HEK293T (cell line): ENCODE results near the gene HMOX1.

ENCODE experiments used
- CTCF ChIA-PET: fragments of 350-600 bp; formaldehyde crosslinking; extraction: SDS; loops from one replicate; lab custom pipeline; 2021; ENCODE audit warnings: antibody characterized with exemption, inconsistent platforms; lab: Yijun Ruan, JAX
- POLR2A ChIA-PET: fragments of 350-600 bp; formaldehyde crosslinking; extraction: SDS; loops from one replicate; lab custom pipeline; 2020; ENCODE audit warnings: antibody characterized with exemption, inconsistent platforms; lab: Yijun Ruan, JAX
- DNase-seq: peaks from one replicate; pipeline ENCODE4 v3.0.0; 2012; ENCODE audit warnings: mixed read lengths; ENCODE audit errors: extremely low spot score
- ARNT ChIP-seq: fragments of 450-650 bp; IDR thresholded peaks from 2 replicates; pipeline ENCODE4 v1.6.1; 2017; ENCODE audit warnings: mild to moderate bottlenecking
- BHLHE40 ChIP-seq: fragments of 450-650 bp; IDR thresholded peaks from 2 replicates; pipeline ENCODE4 v1.6.1; 2016; ENCODE audit warnings: mild to moderate bottlenecking, moderate library complexity, borderline replicate concordance
- CTBP1 ChIP-seq: fragments of 450-650 bp; IDR thresholded peaks from 2 replicates; pipeline ENCODE4 v1.6.1; 2016; ENCODE audit warnings: borderline replicate concordance
- ELF4 ChIP-seq: fragments of 450-650 bp; IDR thresholded peaks from 2 replicates; pipeline ENCODE4 v1.6.1; 2017; ENCODE audit warnings: antibody characterized with exemption
- FOXA1 ChIP-seq: fragments of 450-650 bp; IDR thresholded peaks from 2 replicates; pipeline ENCODE4 v1.6.1; 2016; ENCODE audit warnings: mild to moderate bottlenecking
- FOXK2 ChIP-seq: fragments of 450-650 bp; IDR thresholded peaks from 2 replicates; pipeline ENCODE4 v1.6.1; 2016; ENCODE audit warnings: mild to moderate bottlenecking
- FOXM1 ChIP-seq: fragments of 450-650 bp; IDR thresholded peaks from 2 replicates; pipeline ENCODE4 v1.6.1; 2017; ENCODE audit warnings: mild to moderate bottlenecking, borderline replicate concordance
- HDGF ChIP-seq: fragments of 450-650 bp; IDR thresholded peaks from 2 replicates; pipeline ENCODE4 v1.6.1; 2017; ENCODE audit warnings: antibody characterized with exemption, borderline replicate concordance
- L3MBTL2 ChIP-seq: fragments of 450-650 bp; conservative IDR thresholded peaks from 2 replicates; pipeline ENCODE4 v1.6.1; 2016; ENCODE audit warnings: mild to moderate bottlenecking
- LEF1 ChIP-seq: fragments of 450-650 bp; IDR thresholded peaks from 2 replicates; pipeline ENCODE4 v1.6.1; 2017; ENCODE audit warnings: mild to moderate bottlenecking, borderline replicate concordance
- NFRKB ChIP-seq: fragments of 450-650 bp; IDR thresholded peaks from 2 replicates; pipeline ENCODE4 v1.6.1; 2016; ENCODE audit warnings: mild to moderate bottlenecking, moderate library complexity
- SP1 ChIP-seq: fragments of 450-650 bp; IDR thresholded peaks from 2 replicates; pipeline ENCODE4 v1.6.1; 2017
- SUZ12 ChIP-seq: fragments of 450-650 bp; IDR thresholded peaks from 2 replicates; pipeline ENCODE4 v1.6.1; 2016; ENCODE audit warnings: mild to moderate bottlenecking
- TARDBP ChIP-seq: fragments of 450-650 bp; IDR thresholded peaks from 2 replicates; pipeline ENCODE4 v1.6.1; 2016
- ZNF384 ChIP-seq: fragments of 450-650 bp; IDR thresholded peaks from 2 replicates; pipeline ENCODE4 v1.6.1; 2016
- TF ChIP-seq, protein P1 (sequence below): fragments of 450-650 bp; IDR thresholded peaks from 2 replicates; pipeline ENCODE4 v1.6.1; 2016

Gene HMOX1

DNA sequence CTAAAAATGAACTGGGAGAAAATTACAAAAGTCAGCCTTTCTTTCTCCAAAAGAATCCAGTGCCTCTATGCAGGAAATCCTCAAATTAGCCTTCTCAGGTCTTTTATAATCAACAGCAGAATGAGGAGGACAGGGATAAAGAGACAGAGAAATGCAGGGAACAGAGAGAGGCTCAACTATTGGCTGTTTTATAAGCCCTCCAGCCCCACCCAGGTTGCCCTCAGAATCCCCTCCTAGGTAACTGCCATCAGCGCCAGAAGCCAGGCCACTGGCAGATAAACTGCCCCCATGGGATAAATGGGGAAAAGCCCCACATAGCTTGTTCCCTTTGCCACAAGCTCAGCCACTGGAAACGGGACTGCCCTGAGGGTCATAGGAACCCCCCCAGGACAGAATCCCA, 10.9 kb upstream of the HMOX1 start:
- POLR2A ChIA-PET: no interaction called here
- DNase-seq: no peak
- no peak for TF ChIP-seq ARNT
- no peak for TF ChIP-seq HDGF
- no peak for TF ChIP-seq FOXA1
- TF ChIP-seq ZNF384: no peak
- no peak for TF ChIP-seq BHLHE40
- TF ChIP-seq TARDBP: no peak
- TF ChIP-seq FOXK2: no peak
- TF ChIP-seq ELF4: no peak
- TF ChIP-seq SP1: no peak
- TF ChIP-seq NFRKB: no peak
- no peak for TF ChIP-seq LEF1
- TF ChIP-seq L3MBTL2: no peak
- CTCF ChIA-PET: interaction anchor here (0.6 to 1.1 kb wide), 2 partner anchors 17 to 314 kb away, joined by 4 to 7 read pairs; no protein-coding TSS in a partner anchor

DNA sequence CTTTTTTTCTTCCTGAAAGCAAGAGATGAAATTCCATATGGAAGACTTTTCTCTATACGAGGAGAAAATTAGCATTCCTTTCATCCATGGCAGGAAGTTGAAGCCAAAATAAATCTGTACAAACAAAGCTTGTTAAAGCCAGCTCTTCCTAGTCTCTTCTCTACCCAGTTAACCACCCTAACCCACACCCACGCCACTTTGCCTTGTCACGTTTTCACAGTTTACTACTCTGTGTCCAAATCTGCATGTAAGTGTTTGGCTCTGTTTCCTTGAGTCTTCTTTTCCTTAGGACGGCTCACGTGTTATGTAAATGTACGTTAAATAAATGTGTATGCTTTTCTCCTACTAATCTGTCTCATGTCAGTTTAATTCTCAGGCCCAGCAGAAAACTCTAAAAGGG, 7.1 kb upstream of the HMOX1 start:
- ChIA-PET CTCF (no interaction called here), POLR2A (interaction anchor here (0.6 kb wide), 1 partner anchor 16 kb away, joined by 3 read pairs; no protein-coding TSS in a partner anchor)
- DNase-seq: no peak
- TF ChIP-seq CTBP1: no peak
- TF ChIP-seq HDGF: no peak
- TF ChIP-seq L3MBTL2: no peak
- no peak for TF ChIP-seq TARDBP
- no peak for TF ChIP-seq FOXK2
- TF ChIP-seq BHLHE40: no peak
- TF ChIP-seq ARNT: no peak
- TF ChIP-seq FOXA1: no peak
- TF ChIP-seq ZNF384: no peak
- TF ChIP-seq ELF4: no peak
- no peak for TF ChIP-seq LEF1
- TF ChIP-seq SUZ12: no peak
- no peak for TF ChIP-seq NFRKB
- TF ChIP-seq FOXM1: no peak
- TF ChIP-seq SP1: no peak
- TF ChIP-seq, protein P1, sequence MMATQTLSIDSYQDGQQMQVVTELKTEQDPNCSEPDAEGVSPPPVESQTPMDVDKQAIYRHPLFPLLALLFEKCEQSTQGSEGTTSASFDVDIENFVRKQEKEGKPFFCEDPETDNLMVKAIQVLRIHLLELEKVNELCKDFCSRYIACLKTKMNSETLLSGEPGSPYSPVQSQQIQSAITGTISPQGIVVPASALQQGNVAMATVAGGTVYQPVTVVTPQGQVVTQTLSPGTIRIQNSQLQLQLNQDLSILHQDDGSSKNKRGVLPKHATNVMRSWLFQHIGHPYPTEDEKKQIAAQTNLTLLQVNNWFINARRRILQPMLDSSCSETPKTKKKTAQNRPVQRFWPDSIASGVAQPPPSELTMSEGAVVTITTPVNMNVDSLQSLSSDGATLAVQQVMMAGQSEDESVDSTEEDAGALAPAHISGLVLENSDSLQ: no peak

- TF ChIP-seq FOXA1 (no peak), SUZ12 (no peak), HDGF (no peak), NFRKB (no peak), ZNF384 (no peak), FOXK2 (no peak), SP1 (no peak), TARDBP (no peak), L3MBTL2 (no peak), LEF1 (no peak), ARNT (no peak), CTBP1 (no peak), BHLHE40 (no peak), ELF4 (no peak), FOXM1 (no peak)
- TF ChIP-seq, protein P1: no peak
- POLR2A ChIA-PET: interaction anchor here (1.1 kb wide), 1 partner anchor 24 kb away, joined by 3 read pairs; no protein-coding TSS in a partner anchor
- DNase-seq: no peak
- CTCF ChIA-PET: interaction anchor here (0.5 kb wide), 1 partner anchor 22 kb away, joined by 3 read pairs; no protein-coding TSS in a partner anchor
These were observed 5.9 kb upstream of the HMOX1 start for GRCh38 chr22:35375031-35375430.

GRCh38 chr22:35375526-35375925, 5.4 kb upstream of the HMOX1 start:
- DNase-seq: no peak
- TF ChIP-seq FOXM1: no peak
- ChIA-PET POLR2A (interaction anchor here (1.1 kb wide), 1 partner anchor 24 kb away, joined by 3 read pairs; no protein-coding TSS in a partner anchor), CTCF (interaction anchor here (0.5 kb wide), 1 partner anchor 22 kb away, joined by 3 read pairs; no protein-coding TSS in a partner anchor)

DNA sequence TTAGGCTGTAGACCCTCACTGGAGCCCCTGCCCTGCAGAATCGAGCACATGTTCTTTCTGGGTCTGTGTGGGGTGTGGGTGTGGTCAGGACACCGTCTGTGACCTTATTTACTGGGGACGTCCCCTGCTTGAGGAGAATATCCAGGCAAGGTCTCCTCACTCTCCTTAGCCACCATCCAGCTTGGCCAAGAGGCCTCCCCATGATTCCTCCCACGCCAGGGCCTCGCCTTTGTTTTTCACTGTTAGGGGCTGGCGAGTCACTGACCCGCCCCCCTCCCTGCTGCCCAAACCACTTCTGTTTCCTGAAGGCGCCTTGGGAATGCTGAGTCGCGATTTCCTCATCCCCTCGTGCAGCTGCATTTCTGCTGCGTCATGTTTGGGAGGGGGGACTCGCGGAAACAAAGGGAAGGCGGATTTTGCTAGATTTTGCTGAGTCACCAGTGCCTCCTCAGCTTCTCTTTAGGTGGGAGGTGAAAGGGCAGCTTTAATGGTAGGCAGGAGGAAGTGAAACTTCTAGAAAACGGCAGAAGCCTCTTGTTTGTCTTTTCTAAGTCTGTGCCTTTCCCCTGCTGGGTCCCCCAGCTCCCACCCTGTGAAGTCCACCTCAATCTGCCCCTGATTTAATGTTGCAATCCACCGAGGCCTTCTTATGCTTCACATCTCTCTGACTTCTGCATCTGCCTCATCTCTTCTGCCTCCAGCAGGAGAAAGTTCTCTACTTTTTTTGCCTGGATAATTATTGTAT, 4.0 kb upstream of the HMOX1 start:
- ChIA-PET CTCF (no interaction called here), POLR2A (interaction anchor here (0.7 kb wide), 1 partner anchor 146 kb away, joined by 3 read pairs; no protein-coding TSS in a partner anchor)
- DNase-seq: peak; percentile 78
- peak; percentile 41; the same call in 1 of the 2 replicates for TF ChIP-seq L3MBTL2
- no peak for TF ChIP-seq HDGF
- no peak for TF ChIP-seq SP1
- no peak for TF ChIP-seq ZNF384
- TF ChIP-seq TARDBP: no peak
- 0 out of 2 replicates have a peak, but pooled peaks have one; percentile 38 for TF ChIP-seq CTBP1
- TF ChIP-seq, protein P1: no peak
- no peak for TF ChIP-seq FOXK2
- no peak for TF ChIP-seq BHLHE40
- no peak for TF ChIP-seq LEF1

DNA sequence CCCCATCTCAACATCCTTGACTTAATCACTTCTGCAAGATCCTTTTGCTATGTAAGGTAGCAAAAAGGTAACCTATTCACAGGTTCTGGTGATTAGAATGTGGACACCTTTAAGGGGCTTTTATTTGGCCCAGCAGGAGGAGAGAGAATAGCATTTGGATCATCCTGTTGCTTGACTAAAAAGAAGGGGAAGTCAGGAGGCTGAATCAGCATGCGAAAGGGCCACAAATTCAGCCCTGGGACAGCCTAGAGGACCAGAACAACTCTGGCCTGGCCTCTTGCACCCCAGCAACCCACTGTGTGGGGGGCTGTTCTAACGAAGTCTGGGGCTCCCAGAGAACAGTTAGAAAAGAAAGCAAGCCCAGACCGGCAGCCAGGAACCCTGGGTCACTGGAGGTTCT, 3.2 kb upstream of the HMOX1 start:
- ChIA-PET POLR2A (no interaction called here), CTCF (no interaction called here)
- no peak for DNase-seq
- no peak for TF ChIP-seq L3MBTL2
- no peak for TF ChIP-seq SUZ12
- no peak for TF ChIP-seq FOXK2
- TF ChIP-seq FOXM1: no peak
- TF ChIP-seq CTBP1: no peak
- no peak for TF ChIP-seq SP1
- no peak for TF ChIP-seq ARNT
- no peak for TF ChIP-seq BHLHE40
